WTC11 (cell line): ENCODE results near the gene OPN5. TPM values are rescaled to one million over a fixed set of nuclear protein-coding genes. Genes with fewer than 3 reads are reported as not detected.

ENCODE experiments used
- ATAC-seq: fragments of 200-7000 bp; cut with Tn5 transposase; 2 replicates; pipeline ENCODE4 v1.10.0; 2021; ENCODE audit warnings: mild to moderate bottlenecking, moderate library complexity
- CTCF ChIA-PET: fragments of 300-600 bp; sonication (Branson Sonifier 250); formaldehyde crosslinking; loops from one replicate; lab custom pipeline; 2021; ENCODE audit warnings: antibody characterized with exemption; lab: Charles Lee
- POLR2A ChIA-PET: fragments of 350-600 bp; sonication (Branson Sonifier 250); formaldehyde crosslinking; loops from one replicate; lab custom pipeline; 2021; ENCODE audit warnings: antibody characterized with exemption; lab: Charles Lee
- DNase-seq: peaks from one replicate; pipeline ENCODE4 v3.0.0; 2021; ENCODE audit warnings: low spot score
- H3K27ac Mint-ChIP-seq: 2 replicates; pipeline ENCODE4 v1.8.0; 2021; ENCODE audit warnings: mixed read lengths
- H3K27me3 Mint-ChIP-seq: 2 replicates; pipeline ENCODE4 v1.8.0; 2021; ENCODE audit warnings: low read depth, mild to moderate bottlenecking, moderate library complexity, mixed read lengths
- H3K36me3 Mint-ChIP-seq: 2 replicates; pipeline ENCODE4 v1.8.0; 2021; ENCODE audit warnings: mixed read lengths
- H3K4me1 Mint-ChIP-seq: 2 replicates; pipeline ENCODE4 v1.8.0; 2022; ENCODE audit warnings: mixed read lengths
- H3K4me3 Mint-ChIP-seq: 2 replicates; pipeline ENCODE4 v1.8.0; 2021; ENCODE audit warnings: mild to moderate bottlenecking, moderate library complexity, mixed read lengths
- H3K9me3 Mint-ChIP-seq: 2 replicates; pipeline ENCODE4 v1.8.0; 2021; ENCODE audit warnings: mixed read lengths
- ATF1 ChIP-seq: sonication (generic); formaldehyde crosslinking; IDR thresholded peaks from 2 replicates; pipeline ENCODE4 v1.8.1; 2023; ENCODE audit warnings: mild to moderate bottlenecking, moderate library complexity, missing genetic modification reagents
- E2F1 ChIP-seq: sonication (generic); formaldehyde crosslinking; IDR thresholded peaks from 2 replicates; pipeline ENCODE4 v1.8.0; 2022; ENCODE audit warnings: mild to moderate bottlenecking, missing genetic modification reagents
- E2F5 ChIP-seq: sonication (generic); formaldehyde crosslinking; IDR thresholded peaks from 2 replicates; pipeline ENCODE4 v1.8.1; 2022; ENCODE audit warnings: mild to moderate bottlenecking, moderate library complexity, missing genetic modification reagents
- FOXP1 ChIP-seq: sonication (generic); formaldehyde crosslinking; IDR thresholded peaks from 2 replicates; pipeline ENCODE4 v1.8.0; 2022; ENCODE audit warnings: missing genetic modification reagents, mild to moderate bottlenecking, moderate library complexity, borderline replicate concordance
- FOXP4 ChIP-seq: sonication (generic); formaldehyde crosslinking; IDR thresholded peaks from 2 replicates; pipeline ENCODE4 v1.8.0; 2022; ENCODE audit warnings: mild to moderate bottlenecking, missing genetic modification reagents
- HMGXB4 ChIP-seq: sonication (generic); formaldehyde crosslinking; IDR thresholded peaks from 2 replicates; pipeline ENCODE4 v1.8.1; 2023; ENCODE audit warnings: mild to moderate bottlenecking, moderate library complexity, missing genetic modification reagents
- JAZF1 ChIP-seq: fragments of 250-450 bp; sonication (Bioruptor Pico); IDR thresholded peaks from 2 replicates; pipeline ENCODE4 v1.9.0; 2021; ENCODE audit warnings: moderate library complexity, mild to moderate bottlenecking, inconsistent platforms
- MXD4 ChIP-seq: fragments of 250-450 bp; sonication (Bioruptor Pico); IDR thresholded peaks from 2 replicates; pipeline ENCODE4 v1.8.0; 2021; ENCODE audit warnings: mild to moderate bottlenecking, moderate library complexity, borderline replicate concordance
- NFATC4 ChIP-seq: fragments of 250-450 bp; sonication (Bioruptor Pico); IDR thresholded peaks from 2 replicates; pipeline ENCODE4 v1.9.0; 2021; ENCODE audit warnings: mild to moderate bottlenecking
- NFE2L1 ChIP-seq: sonication (generic); formaldehyde crosslinking; IDR thresholded peaks from 2 replicates; pipeline ENCODE4 v1.8.1; 2023; ENCODE audit warnings: missing genetic modification reagents
- NR3C1 ChIP-seq: sonication (generic); formaldehyde crosslinking; conservative IDR thresholded peaks from 2 replicates; pipeline ENCODE4 v1.8.1; 2023; ENCODE audit warnings: low read depth, mild to moderate bottlenecking, missing genetic modification reagents
- PREB ChIP-seq: sonication (generic); formaldehyde crosslinking; IDR thresholded peaks from 2 replicates; pipeline ENCODE4 v1.8.1; 2022; ENCODE audit warnings: mild to moderate bottlenecking, missing genetic modification reagents, moderate library complexity, borderline replicate concordance
- PRRX2 ChIP-seq: fragments of 250-450 bp; sonication (Bioruptor Pico); IDR thresholded peaks from 2 replicates; pipeline ENCODE4 v1.8.0; 2021; ENCODE audit warnings: mild to moderate bottlenecking
- RORB ChIP-seq: fragments of 250-450 bp; sonication (Bioruptor Pico); IDR thresholded peaks from 2 replicates; pipeline ENCODE4 v1.9.0; 2021; ENCODE audit warnings: mild to moderate bottlenecking
- TEAD1 ChIP-seq: sonication (generic); formaldehyde crosslinking; IDR thresholded peaks from 2 replicates; pipeline ENCODE4 v1.8.0; 2022; ENCODE audit warnings: mild to moderate bottlenecking, missing genetic modification reagents
- TEAD4 ChIP-seq: sonication (generic); formaldehyde crosslinking; IDR thresholded peaks from 2 replicates; pipeline ENCODE4 v1.8.0; 2022; ENCODE audit warnings: mild to moderate bottlenecking, missing genetic modification reagents
- ZNF219 ChIP-seq: sonication (generic); formaldehyde crosslinking; IDR thresholded peaks from 2 replicates; pipeline ENCODE4 v1.8.0; 2023; ENCODE audit warnings: missing genetic modification reagents, mild to moderate bottlenecking, borderline replicate concordance
- total RNA-seq: library from RNA; stranded (reverse); gene quantifications from 3 replicates; pipeline ENCODE4 v1.2.3, GENCODE V29; 2021
- TF ChIP-seq, protein P1 (sequence below): fragments of 250-450 bp; sonication (Bioruptor Pico); IDR thresholded peaks from 2 replicates; pipeline ENCODE4 v2.1.2; 2022; ENCODE audit warnings: mild to moderate bottlenecking, moderate library complexity
- TF ChIP-seq, protein P2 (sequence below): fragments of 250-450 bp; sonication (Bioruptor Pico); IDR thresholded peaks from 2 replicates; pipeline ENCODE4 v1.9.0; 2021; ENCODE audit warnings: mild to moderate bottlenecking, borderline replicate concordance
- TF ChIP-seq, protein P3 (sequence below): fragments of 250-450 bp; sonication (Bioruptor Pico); IDR thresholded peaks from 2 replicates; pipeline ENCODE4 v1.9.0; 2021; ENCODE audit warnings: mild to moderate bottlenecking

The OPN5 gene
- total RNA-seq, 1 experiment from 2014 or later: not detected

DNA sequence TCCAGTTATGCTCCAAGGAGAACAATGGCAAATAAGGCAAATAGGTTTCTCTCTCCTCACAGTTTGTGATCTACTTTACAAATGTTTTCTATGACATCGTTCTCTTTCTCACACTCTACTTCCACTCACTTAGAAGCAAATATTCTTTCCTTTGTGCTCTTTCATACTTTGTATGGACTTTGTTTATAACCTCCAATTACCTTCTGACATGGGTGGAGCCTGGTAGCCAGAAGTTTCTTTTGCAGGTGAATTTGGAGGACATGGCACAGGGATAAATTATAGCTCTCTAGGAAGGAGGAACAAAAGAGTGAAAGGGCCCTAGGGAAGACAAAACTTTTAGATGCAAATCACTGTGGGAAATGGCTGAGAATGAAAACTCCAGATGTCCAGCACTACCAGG lies 69.3 kb downstream of the OPN5 start:
- TF ChIP-seq HMGXB4: no peak
- no peak for TF ChIP-seq NFE2L1 (CRISPR knock-in tag)
- no peak for TF ChIP-seq FOXP4 (CRISPR knock-in tag)
- TF ChIP-seq JAZF1 (CRISPR knock-in tag): no peak
- TF ChIP-seq, protein P1, sequence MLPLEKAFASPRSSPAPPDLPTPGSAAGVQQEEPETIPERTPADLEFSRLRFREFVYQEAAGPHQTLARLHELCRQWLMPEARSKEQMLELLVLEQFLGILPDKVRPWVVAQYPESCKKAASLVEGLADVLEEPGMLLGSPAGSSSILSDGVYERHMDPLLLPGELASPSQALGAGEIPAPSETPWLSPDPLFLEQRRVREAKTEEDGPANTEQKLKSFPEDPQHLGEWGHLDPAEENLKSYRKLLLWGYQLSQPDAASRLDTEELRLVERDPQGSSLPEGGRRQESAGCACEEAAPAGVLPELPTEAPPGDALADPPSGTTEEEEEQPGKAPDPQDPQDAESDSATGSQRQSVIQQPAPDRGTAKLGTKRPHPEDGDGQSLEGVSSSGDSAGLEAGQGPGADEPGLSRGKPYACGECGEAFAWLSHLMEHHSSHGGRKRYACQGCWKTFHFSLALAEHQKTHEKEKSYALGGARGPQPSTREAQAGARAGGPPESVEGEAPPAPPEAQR (CRISPR knock-in tag): no peak
- no peak for TF ChIP-seq FOXP1 (CRISPR knock-in tag)
- TF ChIP-seq, protein P2, sequence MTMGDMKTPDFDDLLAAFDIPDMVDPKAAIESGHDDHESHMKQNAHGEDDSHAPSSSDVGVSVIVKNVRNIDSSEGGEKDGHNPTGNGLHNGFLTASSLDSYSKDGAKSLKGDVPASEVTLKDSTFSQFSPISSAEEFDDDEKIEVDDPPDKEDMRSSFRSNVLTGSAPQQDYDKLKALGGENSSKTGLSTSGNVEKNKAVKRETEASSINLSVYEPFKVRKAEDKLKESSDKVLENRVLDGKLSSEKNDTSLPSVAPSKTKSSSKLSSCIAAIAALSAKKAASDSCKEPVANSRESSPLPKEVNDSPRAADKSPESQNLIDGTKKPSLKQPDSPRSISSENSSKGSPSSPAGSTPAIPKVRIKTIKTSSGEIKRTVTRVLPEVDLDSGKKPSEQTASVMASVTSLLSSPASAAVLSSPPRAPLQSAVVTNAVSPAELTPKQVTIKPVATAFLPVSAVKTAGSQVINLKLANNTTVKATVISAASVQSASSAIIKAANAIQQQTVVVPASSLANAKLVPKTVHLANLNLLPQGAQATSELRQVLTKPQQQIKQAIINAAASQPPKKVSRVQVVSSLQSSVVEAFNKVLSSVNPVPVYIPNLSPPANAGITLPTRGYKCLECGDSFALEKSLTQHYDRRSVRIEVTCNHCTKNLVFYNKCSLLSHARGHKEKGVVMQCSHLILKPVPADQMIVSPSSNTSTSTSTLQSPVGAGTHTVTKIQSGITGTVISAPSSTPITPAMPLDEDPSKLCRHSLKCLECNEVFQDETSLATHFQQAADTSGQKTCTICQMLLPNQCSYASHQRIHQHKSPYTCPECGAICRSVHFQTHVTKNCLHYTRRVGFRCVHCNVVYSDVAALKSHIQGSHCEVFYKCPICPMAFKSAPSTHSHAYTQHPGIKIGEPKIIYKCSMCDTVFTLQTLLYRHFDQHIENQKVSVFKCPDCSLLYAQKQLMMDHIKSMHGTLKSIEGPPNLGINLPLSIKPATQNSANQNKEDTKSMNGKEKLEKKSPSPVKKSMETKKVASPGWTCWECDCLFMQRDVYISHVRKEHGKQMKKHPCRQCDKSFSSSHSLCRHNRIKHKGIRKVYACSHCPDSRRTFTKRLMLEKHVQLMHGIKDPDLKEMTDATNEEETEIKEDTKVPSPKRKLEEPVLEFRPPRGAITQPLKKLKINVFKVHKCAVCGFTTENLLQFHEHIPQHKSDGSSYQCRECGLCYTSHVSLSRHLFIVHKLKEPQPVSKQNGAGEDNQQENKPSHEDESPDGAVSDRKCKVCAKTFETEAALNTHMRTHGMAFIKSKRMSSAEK (CRISPR knock-in tag): no peak
- no peak for TF ChIP-seq MXD4 (CRISPR knock-in tag)
- no peak for TF ChIP-seq RORB (CRISPR knock-in tag)
- no peak for TF ChIP-seq E2F5 (CRISPR knock-in tag)
- no peak for TF ChIP-seq TEAD4 (CRISPR knock-in tag)
- no peak for TF ChIP-seq ZNF219
- Mint-ChIP-seq H3K27ac (no peak overlapping the region), H3K4me1 (peaks cover 5% of the 10 kb centered on the region; the same call in 1 of the 2 replicates), H3K4me3 (no peak overlapping the region), H3K27me3 (no peaks in the 10 kb centered on the region), H3K36me3 (no peaks in the 10 kb centered on the region), H3K9me3 (no peaks in the 10 kb centered on the region)
- POLR2A ChIA-PET: no interaction called here
- no peak for DNase-seq
- no peak for ATAC-seq
- CTCF ChIA-PET: no interaction called here

DNA sequence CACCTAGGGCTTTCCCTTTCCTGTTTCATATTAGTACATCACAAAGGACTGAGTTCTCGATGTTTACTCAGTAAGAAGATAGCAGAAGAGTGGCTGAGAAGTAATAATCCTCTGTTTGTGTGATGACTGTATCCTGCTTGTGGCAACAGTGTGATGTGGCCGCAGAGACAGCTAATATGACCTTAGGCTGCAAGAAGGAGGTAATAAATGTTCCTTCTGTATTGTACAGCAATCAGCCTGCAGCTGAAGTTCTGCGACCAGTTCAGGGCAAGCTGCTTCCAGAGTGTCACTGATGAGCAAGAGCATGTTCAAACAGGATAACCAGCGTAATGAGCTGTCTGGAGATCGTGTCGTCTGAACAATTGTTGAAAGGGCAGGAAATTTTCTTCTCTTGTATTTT lies 70.9 kb downstream of the OPN5 start:
- H3K9me3 Mint-ChIP-seq: no peaks in the 10 kb centered on the region
- TF ChIP-seq TEAD1 (CRISPR knock-in tag) (no peak), NR3C1 (no peak), PREB (no peak), NFATC4 (no peak), ATF1 (CRISPR knock-in tag) (no peak), PRRX2 (CRISPR knock-in tag) (no peak), E2F1 (CRISPR knock-in tag) (no peak)
- TF ChIP-seq, protein P3, sequence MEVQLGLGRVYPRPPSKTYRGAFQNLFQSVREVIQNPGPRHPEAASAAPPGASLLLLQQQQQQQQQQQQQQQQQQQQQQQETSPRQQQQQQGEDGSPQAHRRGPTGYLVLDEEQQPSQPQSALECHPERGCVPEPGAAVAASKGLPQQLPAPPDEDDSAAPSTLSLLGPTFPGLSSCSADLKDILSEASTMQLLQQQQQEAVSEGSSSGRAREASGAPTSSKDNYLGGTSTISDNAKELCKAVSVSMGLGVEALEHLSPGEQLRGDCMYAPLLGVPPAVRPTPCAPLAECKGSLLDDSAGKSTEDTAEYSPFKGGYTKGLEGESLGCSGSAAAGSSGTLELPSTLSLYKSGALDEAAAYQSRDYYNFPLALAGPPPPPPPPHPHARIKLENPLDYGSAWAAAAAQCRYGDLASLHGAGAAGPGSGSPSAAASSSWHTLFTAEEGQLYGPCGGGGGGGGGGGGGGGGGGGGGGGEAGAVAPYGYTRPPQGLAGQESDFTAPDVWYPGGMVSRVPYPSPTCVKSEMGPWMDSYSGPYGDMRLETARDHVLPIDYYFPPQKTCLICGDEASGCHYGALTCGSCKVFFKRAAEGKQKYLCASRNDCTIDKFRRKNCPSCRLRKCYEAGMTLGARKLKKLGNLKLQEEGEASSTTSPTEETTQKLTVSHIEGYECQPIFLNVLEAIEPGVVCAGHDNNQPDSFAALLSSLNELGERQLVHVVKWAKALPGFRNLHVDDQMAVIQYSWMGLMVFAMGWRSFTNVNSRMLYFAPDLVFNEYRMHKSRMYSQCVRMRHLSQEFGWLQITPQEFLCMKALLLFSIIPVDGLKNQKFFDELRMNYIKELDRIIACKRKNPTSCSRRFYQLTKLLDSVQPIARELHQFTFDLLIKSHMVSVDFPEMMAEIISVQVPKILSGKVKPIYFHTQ (CRISPR knock-in tag): no peak

More for the DNA sequence above, 70.9 kb downstream of the OPN5 start:
- ATAC-seq (no peak), DNase-seq (no peak)
- no peak overlapping the region for H3K27ac Mint-ChIP-seq
- H3K4me3 Mint-ChIP-seq: no peak overlapping the region
- no peaks in the 10 kb centered on the region for H3K36me3 Mint-ChIP-seq
- ChIA-PET POLR2A (interaction anchor here (0.7 kb wide), 1 partner anchor 766 kb away, joined by 4 read pairs; no protein-coding TSS in a partner anchor), CTCF (no interaction called here)
- H3K4me1 Mint-ChIP-seq: peaks cover 5% of the 10 kb centered on the region; the same call in 1 of the 2 replicates
- no peaks in the 10 kb centered on the region for H3K27me3 Mint-ChIP-seq
